Epithelial cell of esophagus (primary cell): ENCODE measurements around the gene CMTM8.

ENCODE experiments used
- DNase-seq: peaks from one replicate; pipeline ENCODE4 v3.0.0; 2010; ENCODE audit warnings: low read depth
- H3K4me3 ChIP-seq: 2 replicates; pipeline ENCODE4 v1.5.1; 2011; ENCODE audit warnings: mild to moderate bottlenecking, low read length, control low read depth
- TF ChIP-seq, protein P1 (sequence below): IDR thresholded peaks from 2 replicates; pipeline ENCODE4 v1.5.1; 2011; ENCODE audit warnings: low read depth, mild to moderate bottlenecking, low read length, control low read depth, inconsistent platforms; ENCODE audit not compliant: insufficient read depth; ENCODE audit errors: missing control alignments

CMTM8 gene

DNA sequence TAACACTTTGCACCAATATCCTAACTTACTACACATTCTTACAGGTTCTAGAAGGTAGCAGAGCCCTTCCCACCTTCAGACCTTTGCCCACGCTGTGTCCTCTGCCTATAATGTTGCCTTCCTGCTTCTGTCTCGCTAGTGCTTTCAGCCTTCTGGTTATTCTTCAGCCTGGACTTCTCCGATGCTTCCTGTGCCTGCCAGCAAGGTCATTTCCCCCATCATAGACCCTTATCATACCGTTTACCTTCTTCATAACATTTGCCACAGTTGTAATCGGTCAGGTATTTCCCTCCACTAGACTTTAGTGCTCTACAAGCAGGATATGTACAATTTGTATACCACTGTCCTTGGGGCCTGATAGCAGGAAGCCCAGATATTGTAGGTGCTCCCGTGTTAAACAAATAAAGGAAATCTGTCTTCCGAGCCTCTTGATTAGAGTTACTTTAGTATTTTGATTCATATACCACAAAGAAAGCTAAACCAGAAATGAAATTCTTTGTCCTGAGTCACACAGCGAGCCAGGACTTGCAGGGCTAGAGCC is 117.3 kb downstream of the CMTM8 start:
- no peak overlapping the region for H3K4me3 ChIP-seq
- TF ChIP-seq, protein P1, sequence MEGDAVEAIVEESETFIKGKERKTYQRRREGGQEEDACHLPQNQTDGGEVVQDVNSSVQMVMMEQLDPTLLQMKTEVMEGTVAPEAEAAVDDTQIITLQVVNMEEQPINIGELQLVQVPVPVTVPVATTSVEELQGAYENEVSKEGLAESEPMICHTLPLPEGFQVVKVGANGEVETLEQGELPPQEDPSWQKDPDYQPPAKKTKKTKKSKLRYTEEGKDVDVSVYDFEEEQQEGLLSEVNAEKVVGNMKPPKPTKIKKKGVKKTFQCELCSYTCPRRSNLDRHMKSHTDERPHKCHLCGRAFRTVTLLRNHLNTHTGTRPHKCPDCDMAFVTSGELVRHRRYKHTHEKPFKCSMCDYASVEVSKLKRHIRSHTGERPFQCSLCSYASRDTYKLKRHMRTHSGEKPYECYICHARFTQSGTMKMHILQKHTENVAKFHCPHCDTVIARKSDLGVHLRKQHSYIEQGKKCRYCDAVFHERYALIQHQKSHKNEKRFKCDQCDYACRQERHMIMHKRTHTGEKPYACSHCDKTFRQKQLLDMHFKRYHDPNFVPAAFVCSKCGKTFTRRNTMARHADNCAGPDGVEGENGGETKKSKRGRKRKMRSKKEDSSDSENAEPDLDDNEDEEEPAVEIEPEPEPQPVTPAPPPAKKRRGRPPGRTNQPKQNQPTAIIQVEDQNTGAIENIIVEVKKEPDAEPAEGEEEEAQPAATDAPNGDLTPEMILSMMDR, result no peak
- no peak for DNase-seq

DNA sequence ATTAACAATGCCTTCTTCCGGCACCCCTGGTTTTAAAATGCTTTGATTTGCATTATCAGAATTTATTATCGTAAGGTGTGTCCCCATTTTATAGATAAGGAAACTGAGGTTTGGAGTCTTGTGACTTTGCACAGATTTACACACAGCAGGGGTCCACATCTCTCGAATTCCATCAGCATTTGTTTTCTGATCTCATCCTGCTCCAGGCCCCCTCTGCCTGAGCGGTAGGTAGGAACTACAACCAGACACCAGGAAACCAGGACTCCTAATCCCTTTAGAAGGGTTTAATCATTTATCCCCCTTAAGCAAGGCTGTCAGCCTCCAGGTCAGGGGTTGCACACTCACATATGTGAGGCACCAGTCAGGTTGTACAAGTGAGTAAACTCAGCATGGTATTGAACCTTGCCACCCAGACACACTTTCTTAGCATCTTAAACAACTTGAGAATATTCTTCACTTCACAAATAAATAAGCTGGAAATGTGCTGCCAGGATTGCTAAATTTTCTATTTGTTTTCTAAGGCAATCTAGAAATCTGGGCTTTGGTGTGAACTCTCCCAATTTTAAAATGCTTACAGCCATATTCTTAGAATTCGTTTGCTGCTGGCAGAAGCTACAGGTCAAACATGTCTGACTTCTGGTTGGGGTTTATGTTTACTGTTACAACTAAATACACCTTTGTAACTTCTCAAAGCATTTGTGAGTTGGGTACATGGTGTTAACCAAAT is 121.4 kb downstream of the CMTM8 start:
- TF ChIP-seq, protein P1, result no peak
- H3K4me3 ChIP-seq, result no peak overlapping the region
- no peak for DNase-seq

DNA sequence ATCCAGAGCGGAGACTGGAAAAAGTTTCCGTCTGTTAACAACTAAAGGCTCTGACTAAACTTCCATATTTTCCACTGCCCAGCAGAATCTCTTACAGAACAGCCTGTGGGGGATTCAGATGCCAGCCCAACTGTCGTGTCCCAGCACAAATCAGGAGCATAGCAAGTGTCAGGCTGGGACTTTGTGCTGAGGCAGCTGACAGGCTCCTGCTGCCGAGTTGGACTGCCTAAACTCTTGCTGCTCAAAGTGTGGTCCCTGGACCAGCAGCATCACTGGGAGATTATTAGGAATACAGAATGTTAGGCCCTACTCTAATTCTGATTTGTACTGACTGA is 122.0 kb downstream of the CMTM8 start:
- TF ChIP-seq, protein P1, result no peak
- H3K4me3 ChIP-seq, result no peak overlapping the region
- no peak for DNase-seq

DNA sequence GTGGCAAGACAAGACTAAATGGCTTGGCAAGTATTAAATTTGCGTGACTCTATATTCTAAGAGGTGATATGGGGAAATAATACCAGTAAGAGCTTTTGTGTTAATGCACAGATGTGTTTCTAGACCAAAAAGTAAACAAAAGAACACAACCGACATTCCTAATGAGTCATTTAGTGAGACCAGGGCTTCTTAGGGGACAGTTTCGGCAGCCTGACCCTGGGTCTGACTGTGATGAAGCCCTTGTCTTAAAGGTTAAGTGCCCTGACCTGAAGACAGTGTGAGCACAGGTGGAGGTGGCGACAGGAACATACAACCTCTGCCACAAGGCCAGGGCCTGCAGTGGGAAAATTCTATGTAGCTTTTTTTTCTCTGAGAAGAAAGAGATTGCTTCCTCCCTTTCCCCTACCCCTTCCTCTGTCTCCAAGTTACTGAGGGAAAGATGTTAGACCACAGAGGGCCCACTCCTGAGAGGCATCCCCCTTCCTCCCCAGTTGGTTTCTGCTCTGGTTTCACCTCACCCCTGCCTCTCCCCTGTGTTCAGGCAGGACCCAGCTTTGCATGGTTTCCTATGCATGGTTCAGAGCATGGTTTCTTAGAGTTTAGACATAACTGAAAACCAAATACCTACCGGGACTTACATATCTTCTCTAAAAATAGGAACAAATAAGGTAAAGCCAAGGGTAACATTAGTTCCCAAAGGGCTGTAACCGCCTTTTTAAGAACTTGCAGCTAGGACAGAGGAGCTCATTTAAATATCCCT is 128.3 kb downstream of the CMTM8 start:
- TF ChIP-seq, protein P1, result no peak
- DNase-seq, result peak; percentile 36
- no peak overlapping the region for H3K4me3 ChIP-seq

DNA sequence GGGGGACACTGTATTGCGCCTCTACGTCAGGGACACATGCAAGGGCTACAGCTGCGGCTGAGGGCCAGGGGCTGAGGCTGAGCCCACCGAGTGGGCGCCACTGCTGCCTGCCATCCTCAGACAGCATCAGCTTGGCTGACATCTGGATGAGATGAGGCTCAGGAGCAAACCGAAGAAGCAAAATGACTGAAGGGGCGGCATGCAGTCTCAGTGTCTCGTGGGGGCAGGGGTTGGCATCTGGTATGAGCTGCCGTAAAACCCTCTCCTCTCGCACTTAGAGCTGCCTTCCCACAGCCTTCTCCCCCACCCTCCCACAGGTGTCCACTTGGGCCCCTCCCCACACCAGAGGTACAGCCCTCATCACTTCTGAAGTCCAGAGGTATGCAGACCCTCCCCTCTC is 129.0 kb downstream of the CMTM8 start:
- DNase-seq, result no peak
- no peak overlapping the region for H3K4me3 ChIP-seq
- TF ChIP-seq, protein P1, result no peak

DNA sequence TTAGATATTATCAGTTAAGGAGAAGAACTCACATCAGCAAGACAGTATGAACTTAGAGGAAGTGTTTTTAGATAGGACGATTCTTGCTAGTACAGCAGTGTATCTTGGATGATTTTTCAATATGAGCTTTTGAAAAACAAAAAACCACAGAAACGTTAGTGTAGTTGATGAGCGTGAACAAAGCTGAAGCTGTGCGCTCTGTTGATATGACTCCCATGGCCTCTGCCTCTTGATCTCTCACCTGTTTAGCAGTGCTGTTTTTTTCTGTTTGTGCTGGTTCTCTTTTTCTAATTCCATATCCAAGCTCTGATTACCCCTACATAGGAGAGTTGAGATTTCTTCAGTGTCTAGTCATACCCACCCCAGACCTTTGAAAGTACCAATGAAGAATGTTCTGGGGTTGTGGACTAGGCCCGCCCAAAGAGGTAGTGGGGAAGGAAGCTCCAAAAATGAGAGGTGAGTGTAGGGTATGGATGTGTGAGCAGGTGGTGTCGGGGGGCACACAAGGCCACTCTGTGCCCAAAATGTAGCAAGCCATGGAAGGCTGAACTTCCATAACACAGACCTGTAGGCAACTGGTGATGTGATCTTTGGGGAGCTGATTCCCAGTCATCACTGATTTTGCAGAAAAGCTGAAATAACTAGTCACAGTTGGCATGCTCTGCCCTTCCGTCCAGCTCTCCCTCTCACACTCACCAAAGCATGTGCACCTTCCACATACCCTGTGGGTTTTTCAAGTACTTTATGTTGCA is 133.2 kb downstream of the CMTM8 start:
- TF ChIP-seq, protein P1, result no peak
- H3K4me3 ChIP-seq, result no peak overlapping the region
- DNase-seq, result no peak

DNA sequence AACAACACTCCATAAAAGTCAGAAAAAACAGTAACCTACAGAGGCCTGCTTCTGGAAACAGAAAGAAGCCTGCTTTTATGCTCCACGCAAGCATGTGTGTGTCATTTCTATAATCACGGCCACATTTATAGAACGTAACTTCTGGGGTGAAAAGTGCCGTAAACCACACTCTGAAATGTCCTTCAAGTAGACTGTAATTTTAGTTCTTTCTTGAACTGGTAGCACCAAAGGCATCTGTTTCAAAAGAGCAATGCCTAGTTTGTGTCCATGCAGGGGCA is 133.7 kb downstream of the CMTM8 start:
- no peak overlapping the region for H3K4me3 ChIP-seq
- TF ChIP-seq, protein P1, result no peak
- no peak for DNase-seq
